GM18951 (cell line): ENCODE results near the gene GNG10.
"Not testable (repeated sequence)": the region's sequence is repeated elsewhere in the genome, so short reads cannot be mapped to it uniquely, and the experiment has no call there.

Source experiments
- POLR2A ChIP-seq: IDR thresholded peaks from 4 replicates; pipeline ENCODE4 v1.6.1; 2011; ENCODE audit warnings: mild to moderate bottlenecking; ENCODE audit not compliant: insufficient read length, insufficient read depth; ENCODE audit errors: extremely low read depth
- in situ Hi-C: fragments of 300-500 bp; cut with MboI; formaldehyde crosslinking; loops from one replicate; pipeline ENCODE4 v1.12.0; 2022; ENCODE audit warnings: low sequenced_read_pairs, mixed read lengths, inconsistent platforms; ENCODE audit not compliant: unreplicated experiment

Gene GNG10

GRCh38 chr9:111662576-111663300 lies 1.3 kb downstream of the GNG10 start:
- in situ Hi-C loops: no loop called here

GRCh38 chr9:111663301-111663823 lies 2.0 kb downstream of the GNG10 start:
- in situ Hi-C loops: no loop called here
- no peak for TF ChIP-seq POLR2A

More at GRCh38 chr9:111662576-111663300, 1.3 kb downstream of the GNG10 start:
- TF ChIP-seq POLR2A: no peak

GRCh38 chr9:111668026-111668573 lies 6.7 kb downstream of the GNG10 start:
- in situ Hi-C loops: no loop called here
- no peak for TF ChIP-seq POLR2A

- in situ Hi-C loops: not testable (repeated sequence)
These were observed 7.2 kb downstream of the GNG10 start for GRCh38 chr9:111668601-111669000.

- in situ Hi-C loops: no loop called here
- TF ChIP-seq POLR2A: no peak
These were observed 12.9 kb downstream of the GNG10 start for GRCh38 chr9:111674319-111674718.

- TF ChIP-seq POLR2A: no peak
- in situ Hi-C loops: no loop called here
These were observed 14.7 kb downstream of the GNG10 start for GRCh38 chr9:111676116-111676515.

GRCh38 chr9:111678293-111678692 lies 16.9 kb downstream of the GNG10 start:
- in situ Hi-C loops: no loop called here

GRCh38 chr9:111679199-111679598 lies 17.8 kb downstream of the GNG10 start:
- in situ Hi-C loops: no loop called here
- no peak for TF ChIP-seq POLR2A

More at GRCh38 chr9:111678293-111678692, 16.9 kb downstream of the GNG10 start:
- TF ChIP-seq POLR2A: no peak

GRCh38 chr9:111683392-111683791 lies 22.0 kb downstream of the GNG10 start:
- in situ Hi-C loops: no loop called here

GRCh38 chr9:111691672-111692329 lies 30.4 kb downstream of the GNG10 start:
- in situ Hi-C loops: no loop called here
- no peak for TF ChIP-seq POLR2A

More at GRCh38 chr9:111683392-111683791, 22.0 kb downstream of the GNG10 start:
- no peak for TF ChIP-seq POLR2A

GRCh38 chr9:111696796-111697195 lies 35.4 kb downstream of the GNG10 start:
- no peak for TF ChIP-seq POLR2A
- in situ Hi-C loops: no loop called here

- no peak for TF ChIP-seq POLR2A
- in situ Hi-C loops: no loop called here
These were observed 39.4 kb downstream of the GNG10 start for GRCh38 chr9:111700776-111701175.

GRCh38 chr9:111704503-111704902 lies 43.1 kb downstream of the GNG10 start:
- TF ChIP-seq POLR2A: no peak
- in situ Hi-C loops: no loop called here

GRCh38 chr9:111711548-111711947 lies 50.1 kb downstream of the GNG10 start:
- in situ Hi-C loops: no loop called here
- TF ChIP-seq POLR2A: no peak
